MM.1S (cell line): ENCODE results near the gene ARHGAP40.

Experiments used
- DNase-seq: peaks from one replicate; pipeline ENCODE4 v3.0.0-alpha.2; 2015
- H2AFZ ChIP-seq: fragments of 300-600 bp; sonication (generic); 2 replicates; pipeline ENCODE4 v1.6.0; 2016; ENCODE audit warnings: antibody characterized with exemption, low read length
- H3F3A ChIP-seq: fragments of 300-600 bp; sonication (generic); 2 replicates; pipeline ENCODE4 v1.6.1; 2016; ENCODE audit warnings: mild to moderate bottlenecking, antibody characterized with exemption, low read length, moderate library complexity, mixed read lengths; ENCODE audit not compliant: insufficient read depth
- H3K27ac ChIP-seq: fragments of 300-600 bp; sonication (generic); 2 replicates; pipeline ENCODE4 v1.5.1; 2016; ENCODE audit warnings: mild to moderate bottlenecking, low read length
- H3K27me3 ChIP-seq: fragments of 300-600 bp; sonication (generic); replicated peaks from 2 replicates; pipeline ENCODE4 v1.6.0; 2016; ENCODE audit warnings: low read length; ENCODE audit not compliant: insufficient read depth
- H3K36me3 ChIP-seq: fragments of 300-600 bp; sonication (generic); replicated peaks from 2 replicates; pipeline ENCODE4 v1.6.1; 2016; ENCODE audit warnings: mild to moderate bottlenecking, low read length, mixed read lengths; ENCODE audit not compliant: insufficient read depth
- H3K4me1 ChIP-seq: fragments of 300-600 bp; sonication (generic); 2 replicates; pipeline ENCODE4 v1.6.1; 2016; ENCODE audit warnings: low read length, mixed read lengths
- H3K4me2 ChIP-seq: fragments of 300-600 bp; sonication (generic); 2 replicates; pipeline ENCODE4 v1.6.0; 2016; ENCODE audit warnings: low read depth, low read length
- H3K4me3 ChIP-seq: fragments of 300-600 bp; sonication (generic); 2 replicates; pipeline ENCODE4 v1.5.1; 2016; ENCODE audit warnings: low read length, mixed read lengths
- H3K79me2 ChIP-seq: fragments of 300-600 bp; sonication (generic); 2 replicates; pipeline ENCODE4 v1.6.1; 2016; ENCODE audit warnings: mixed run types, low read length, mixed read lengths
- H3K9ac ChIP-seq: fragments of 300-600 bp; sonication (generic); 2 replicates; pipeline ENCODE4 v1.6.1; 2016; ENCODE audit warnings: low read length, mixed read lengths
- H3K9me2 ChIP-seq: fragments of 300-600 bp; sonication (generic); replicated peaks from 2 replicates; pipeline ENCODE4 v1.6.1; 2016; ENCODE audit warnings: mild to moderate bottlenecking, low read length, mixed read lengths; ENCODE audit not compliant: insufficient read depth
- H3K9me3 ChIP-seq: fragments of 300-600 bp; sonication (generic); replicated peaks from 2 replicates; pipeline ENCODE4 v1.6.1; 2016; ENCODE audit warnings: mild to moderate bottlenecking, low read length, mixed read lengths; ENCODE audit not compliant: insufficient read depth
- H4K20me1 ChIP-seq: fragments of 300-600 bp; sonication (generic); 2 replicates; pipeline ENCODE4 v1.6.1; 2016; ENCODE audit warnings: mild to moderate bottlenecking, low read length, moderate library complexity, mixed read lengths; ENCODE audit not compliant: insufficient read depth
- EZH2 ChIP-seq: fragments of 300-600 bp; sonication (generic); optimal IDR thresholded peaks from 2 replicates; pipeline ENCODE3; 2017; ENCODE audit warnings: low read depth, mild to moderate bottlenecking, antibody characterized with exemption, low read length, mixed read lengths
- EZH2phosphoT487 ChIP-seq: fragments of 300-600 bp; sonication (generic); IDR thresholded peaks from 2 replicates; pipeline ENCODE4 v1.6.1; 2018; ENCODE audit warnings: antibody characterized with exemption, low read length
- TF ChIP-seq, protein P1 (sequence below): fragments of 300-600 bp; sonication (generic); IDR thresholded peaks from 2 replicates; pipeline ENCODE4 v1.5.1; 2016; ENCODE audit warnings: antibody characterized with exemption, low read length, mixed read lengths

ARHGAP40 gene

DNA sequence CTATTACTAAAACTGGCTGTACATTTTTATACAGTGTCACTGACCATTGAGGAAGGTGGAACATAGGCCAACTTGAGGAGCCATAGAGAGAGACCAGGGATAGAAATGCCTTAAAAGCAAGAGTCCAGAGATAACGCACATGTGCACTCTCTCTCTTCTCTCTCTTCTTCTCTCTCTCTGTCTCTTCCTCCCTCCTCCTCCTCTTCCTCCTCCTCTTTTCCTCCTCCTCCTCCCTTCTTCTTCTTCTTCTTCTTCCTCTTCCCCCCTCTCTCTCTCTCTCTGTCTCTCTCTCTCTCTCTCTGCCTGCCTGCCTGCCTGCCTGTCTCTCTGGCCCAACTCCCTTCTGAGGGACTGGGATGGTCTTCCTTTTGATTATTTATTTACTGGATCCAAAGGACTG lies 36.9 kb upstream of the ARHGAP40 start:
- Histone ChIP-seq H3K9ac (no peak overlapping the region), H3K79me2 (no peaks in the 10 kb centered on the region), H2AFZ (no peak overlapping the region), H3K4me3 (no peak overlapping the region), H3K36me3 (no peaks in the 10 kb centered on the region; the same call in 1 of the 2 replicates), H3K27me3 (no peaks in the 10 kb centered on the region), H3K9me3 (no peaks in the 10 kb centered on the region), H3K4me2 (no peak overlapping the region), H4K20me1 (no peaks in the 10 kb centered on the region), H3K9me2 (no peaks in the 10 kb centered on the region), H3K27ac (no peak overlapping the region), H3F3A (no peaks in the 10 kb centered on the region), H3K4me1 (no peaks in the 10 kb centered on the region)
- TF ChIP-seq EZH2phosphoT487: no peak
- TF ChIP-seq EZH2: no peak
- TF ChIP-seq, protein P1, sequence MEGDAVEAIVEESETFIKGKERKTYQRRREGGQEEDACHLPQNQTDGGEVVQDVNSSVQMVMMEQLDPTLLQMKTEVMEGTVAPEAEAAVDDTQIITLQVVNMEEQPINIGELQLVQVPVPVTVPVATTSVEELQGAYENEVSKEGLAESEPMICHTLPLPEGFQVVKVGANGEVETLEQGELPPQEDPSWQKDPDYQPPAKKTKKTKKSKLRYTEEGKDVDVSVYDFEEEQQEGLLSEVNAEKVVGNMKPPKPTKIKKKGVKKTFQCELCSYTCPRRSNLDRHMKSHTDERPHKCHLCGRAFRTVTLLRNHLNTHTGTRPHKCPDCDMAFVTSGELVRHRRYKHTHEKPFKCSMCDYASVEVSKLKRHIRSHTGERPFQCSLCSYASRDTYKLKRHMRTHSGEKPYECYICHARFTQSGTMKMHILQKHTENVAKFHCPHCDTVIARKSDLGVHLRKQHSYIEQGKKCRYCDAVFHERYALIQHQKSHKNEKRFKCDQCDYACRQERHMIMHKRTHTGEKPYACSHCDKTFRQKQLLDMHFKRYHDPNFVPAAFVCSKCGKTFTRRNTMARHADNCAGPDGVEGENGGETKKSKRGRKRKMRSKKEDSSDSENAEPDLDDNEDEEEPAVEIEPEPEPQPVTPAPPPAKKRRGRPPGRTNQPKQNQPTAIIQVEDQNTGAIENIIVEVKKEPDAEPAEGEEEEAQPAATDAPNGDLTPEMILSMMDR: no peak
- no peak for DNase-seq

DNA sequence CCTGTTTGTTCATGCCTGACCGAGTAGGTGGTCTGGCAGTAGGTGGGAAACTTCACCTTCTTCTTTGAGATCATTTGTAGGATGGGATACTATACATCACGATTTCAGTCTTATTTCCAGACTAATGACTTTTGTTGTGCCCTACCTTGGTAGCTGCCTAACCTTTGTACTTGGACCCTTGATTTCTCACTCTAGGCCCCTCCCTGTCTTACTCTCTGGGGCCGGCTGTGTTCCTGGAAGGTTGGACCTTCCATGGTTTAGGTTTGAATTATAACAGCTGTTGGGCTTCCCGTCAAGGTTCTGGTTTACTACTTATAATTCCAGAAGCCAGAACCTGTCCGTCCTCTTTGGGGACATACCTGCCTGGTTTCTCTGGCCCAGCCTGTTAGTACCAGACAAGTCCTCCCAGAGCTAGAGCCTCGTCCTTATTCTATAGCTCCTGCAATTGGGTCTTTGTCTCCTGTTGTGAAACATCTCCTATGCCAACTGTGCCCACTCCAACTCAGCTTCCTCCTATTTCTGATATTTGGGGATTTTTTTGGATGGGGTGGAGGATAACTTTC lies 35.5 kb upstream of the ARHGAP40 start:
- no peak for DNase-seq
- no peaks in the 10 kb centered on the region for H3K27me3 ChIP-seq
- H4K20me1 ChIP-seq: no peaks in the 10 kb centered on the region
- H2AFZ ChIP-seq: no peak overlapping the region
- TF ChIP-seq EZH2phosphoT487: no peak
- TF ChIP-seq EZH2: no peak
- TF ChIP-seq, protein P1: no peak
- H3K36me3 ChIP-seq: no peaks in the 10 kb centered on the region; the same call in 1 of the 2 replicates
- no peaks in the 10 kb centered on the region for H3K79me2 ChIP-seq
- H3K9ac ChIP-seq: no peak overlapping the region
- no peaks in the 10 kb centered on the region for H3K9me2 ChIP-seq
- no peak overlapping the region for H3K4me3 ChIP-seq
- no peaks in the 10 kb centered on the region for H3K9me3 ChIP-seq
- no peaks in the 10 kb centered on the region for H3F3A ChIP-seq
- no peak overlapping the region for H3K4me2 ChIP-seq
- H3K27ac ChIP-seq: no peak overlapping the region
- H3K4me1 ChIP-seq: no peaks in the 10 kb centered on the region

DNA sequence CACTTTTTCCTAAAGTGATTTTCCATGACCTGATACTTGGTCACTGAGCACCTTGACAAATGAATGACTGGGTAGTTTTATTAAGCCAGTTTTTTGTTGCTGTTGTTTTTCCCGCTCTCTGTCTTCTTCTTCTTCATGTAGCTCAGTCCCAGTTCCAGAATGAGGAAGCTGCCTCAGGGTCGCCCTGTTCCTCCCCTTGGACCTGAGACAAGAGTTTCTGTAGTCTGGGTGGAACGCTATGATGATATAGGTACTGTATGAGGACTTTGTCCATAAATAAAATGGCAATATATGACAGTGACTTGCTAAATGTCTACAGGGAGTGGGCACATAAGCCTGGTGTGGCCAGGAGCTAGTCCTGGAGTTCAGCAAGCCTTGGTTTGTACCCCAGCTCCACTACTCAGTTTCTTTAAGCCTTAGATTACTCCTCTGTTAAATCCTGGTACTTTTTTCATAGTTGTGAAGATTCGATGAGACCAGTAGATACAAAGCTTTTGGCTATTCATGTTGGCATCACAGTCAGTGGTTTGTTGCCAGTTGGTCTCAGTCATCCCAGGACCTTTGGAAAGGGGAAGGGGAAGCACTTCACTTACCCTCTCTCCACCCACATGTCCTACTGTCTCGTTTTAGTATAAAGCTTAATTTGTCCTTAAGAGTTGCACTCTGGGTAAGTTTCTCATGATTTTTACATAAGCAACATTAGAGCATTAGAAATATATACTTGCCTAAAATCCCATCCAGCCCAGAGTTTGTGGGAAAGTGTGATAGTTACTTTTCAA lies 31.7 kb upstream of the ARHGAP40 start:
- H3K9me3 ChIP-seq: no peaks in the 10 kb centered on the region
- H2AFZ ChIP-seq: no peak overlapping the region
- H4K20me1 ChIP-seq: no peaks in the 10 kb centered on the region
- H3K27ac ChIP-seq: no peak overlapping the region
- no peaks in the 10 kb centered on the region for H3K27me3 ChIP-seq
- no peak overlapping the region for H3K4me2 ChIP-seq
- no peak for TF ChIP-seq EZH2
- TF ChIP-seq EZH2phosphoT487: no peak
- TF ChIP-seq, protein P1: no peak
- H3K79me2 ChIP-seq: no peaks in the 10 kb centered on the region
- no peak overlapping the region for H3K9ac ChIP-seq
- H3F3A ChIP-seq: no peaks in the 10 kb centered on the region
- H3K36me3 ChIP-seq: peaks cover 8% of the 10 kb centered on the region; the same call in 1 of the 2 replicates
- no peak for DNase-seq
- H3K4me3 ChIP-seq: no peak overlapping the region
- no peaks in the 10 kb centered on the region for H3K9me2 ChIP-seq
- H3K4me1 ChIP-seq: no peaks in the 10 kb centered on the region
